ENCODE data around the gene OR52E4. TPM values are rescaled to one million over a fixed set of nuclear protein-coding genes. Genes with fewer than 3 reads are reported as not detected.

OR52E4 gene
- total RNA-seq, 3 donors from 2014 or later, result not detected

GRCh38 chr11:5910540-5910939 is 30.1 kb downstream of the OR52E4 start:
- Histone ChIP-seq H3K9me3 (peaks cover 3% of the 10 kb centered on the region), H3K4me1 (ENCODE audit: low read depth) (no peaks in the 10 kb centered on the region), H3K36me3 (ENCODE audit: low read depth) (no peaks in the 10 kb centered on the region), H3K4me3 (no peak overlapping the region)
- no peak for ATAC-seq
- intact Hi-C loops (cut with DNase I, micrococcal nuclease), result no loop called here
- TF ChIP-seq CTCF (IDR thresholded peaks at IDR 0.05), result no peak
- no peak for DNase-seq

- no peak for DNase-seq
- TF ChIP-seq CTCF (IDR thresholded peaks at IDR 0.05), result no peak
- no peak for ATAC-seq
- H3K9me3 ChIP-seq, result peaks cover 8% of the 10 kb centered on the region
- intact Hi-C loops (cut with DNase I, micrococcal nuclease), result no loop called here
- H3K4me3 ChIP-seq, result no peak overlapping the region
- no peaks in the 10 kb centered on the region for H3K36me3 ChIP-seq (ENCODE audit: low read depth)
- H3K4me1 ChIP-seq (ENCODE audit: low read depth), result no peaks in the 10 kb centered on the region
Observed at GRCh38 chr11:5922749-5923426, 42.5 kb downstream of the OR52E4 start.

- DNase-seq, result no peak
- ATAC-seq, result no peak
- Histone ChIP-seq H3K4me1 (ENCODE audit: low read depth) (no peaks in the 10 kb centered on the region), H3K9me3 (peaks cover 9% of the 10 kb centered on the region), H3K36me3 (ENCODE audit: low read depth) (no peaks in the 10 kb centered on the region), H3K4me3 (no peak overlapping the region)
- no peak for TF ChIP-seq CTCF (IDR thresholded peaks at IDR 0.05)
- intact Hi-C loops (cut with DNase I, micrococcal nuclease), result no loop called here
Observed at GRCh38 chr11:5923427-5923776, 43.0 kb downstream of the OR52E4 start.

GRCh38 chr11:5923794-5924193 is 43.4 kb downstream of the OR52E4 start:
- TF ChIP-seq CTCF (IDR thresholded peaks at IDR 0.05), result no peak
- Histone ChIP-seq H3K36me3 (ENCODE audit: low read depth) (no peaks in the 10 kb centered on the region), H3K4me1 (ENCODE audit: low read depth) (no peaks in the 10 kb centered on the region), H3K9me3 (peaks cover 13% of the 10 kb centered on the region), H3K4me3 (no peak overlapping the region)
- intact Hi-C loops (cut with DNase I, micrococcal nuclease), result no loop called here
- DNase-seq (no peak), ATAC-seq (no peak)

GRCh38 chr11:5928271-5928670 is 47.8 kb downstream of the OR52E4 start:
- no peak for TF ChIP-seq CTCF (IDR thresholded peaks at IDR 0.05)
- no peak for ATAC-seq
- Histone ChIP-seq H3K4me1 (ENCODE audit: low read depth) (no peaks in the 10 kb centered on the region), H3K4me3 (no peak overlapping the region), H3K9me3 (peaks cover 22% of the 10 kb centered on the region), H3K36me3 (ENCODE audit: low read depth) (no peaks in the 10 kb centered on the region)
- DNase-seq, result no peak
- intact Hi-C loops (cut with DNase I, micrococcal nuclease), result no loop called here

- no peak for TF ChIP-seq CTCF (IDR thresholded peaks at IDR 0.05)
- Histone ChIP-seq H3K4me3 (no peak overlapping the region), H3K9me3 (peaks cover 22% of the 10 kb centered on the region), H3K4me1 (ENCODE audit: low read depth) (no peaks in the 10 kb centered on the region), H3K36me3 (ENCODE audit: low read depth) (no peaks in the 10 kb centered on the region)
- intact Hi-C loops (cut with DNase I, micrococcal nuclease), result no loop called here
- ATAC-seq, result no peak
- DNase-seq, result no peak
Observed at GRCh38 chr11:5928811-5929210, 48.4 kb downstream of the OR52E4 start.

Measured in mucosa of descending colon (tissue), 3 donors.